GM18519 (cell line): ENCODE measurements around the gene PIK3R3.

Experiments
- ATAC-seq: cut with Tn5 transposase; IDR thresholded peaks from one replicate; pipeline ENCODE4 v1.9.1; 2021; ENCODE audit warnings: mild to moderate bottlenecking, moderate library complexity; ENCODE audit not compliant: unreplicated experiment, low FRiP score

PIK3R3 gene

DNA sequence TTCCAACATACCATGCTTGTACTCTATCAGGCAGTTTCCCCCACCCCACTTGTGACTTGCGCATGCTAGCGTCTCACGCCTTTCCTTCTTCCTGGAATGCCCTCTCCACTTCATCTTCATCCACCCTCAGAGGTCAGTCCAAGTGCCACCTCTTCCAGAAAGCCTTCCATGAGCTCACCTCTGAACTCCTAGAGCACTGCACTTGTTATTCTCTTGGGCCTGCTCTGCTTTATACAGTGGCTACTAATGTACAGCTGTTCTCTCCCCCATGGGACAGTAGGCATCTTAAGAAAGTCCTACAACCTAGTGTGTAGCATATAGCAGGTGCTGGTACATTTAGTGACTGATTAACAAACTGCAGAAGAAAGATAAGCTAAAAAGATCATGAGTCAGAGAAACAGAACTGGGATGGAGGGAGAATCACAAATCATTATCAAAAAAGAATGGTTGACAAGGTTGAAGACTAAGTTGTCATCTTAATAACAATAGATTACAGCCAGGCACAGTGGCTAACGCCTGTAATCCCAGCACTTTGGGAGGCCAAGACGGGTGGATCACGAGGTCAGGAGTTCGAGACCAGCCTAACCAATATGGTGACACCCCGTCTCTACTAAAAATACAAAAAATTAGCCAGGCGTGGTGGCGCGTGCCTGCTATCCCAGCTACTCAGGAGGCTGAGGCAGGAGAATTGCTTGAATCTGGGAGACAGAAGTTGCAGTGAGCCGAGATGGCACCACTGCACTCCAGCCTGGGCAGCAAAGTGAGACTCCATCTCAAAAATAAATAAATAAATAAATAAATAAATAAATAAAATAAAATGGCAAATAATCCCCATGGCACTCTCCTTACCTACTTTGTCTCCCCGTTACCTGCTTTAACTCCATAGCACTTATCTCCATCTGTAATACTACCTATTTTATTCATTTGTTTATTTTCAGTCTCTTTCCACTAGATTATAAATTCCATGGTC is 26.2 kb upstream of the PIK3R3 start:
- ATAC-seq = no peak

DNA sequence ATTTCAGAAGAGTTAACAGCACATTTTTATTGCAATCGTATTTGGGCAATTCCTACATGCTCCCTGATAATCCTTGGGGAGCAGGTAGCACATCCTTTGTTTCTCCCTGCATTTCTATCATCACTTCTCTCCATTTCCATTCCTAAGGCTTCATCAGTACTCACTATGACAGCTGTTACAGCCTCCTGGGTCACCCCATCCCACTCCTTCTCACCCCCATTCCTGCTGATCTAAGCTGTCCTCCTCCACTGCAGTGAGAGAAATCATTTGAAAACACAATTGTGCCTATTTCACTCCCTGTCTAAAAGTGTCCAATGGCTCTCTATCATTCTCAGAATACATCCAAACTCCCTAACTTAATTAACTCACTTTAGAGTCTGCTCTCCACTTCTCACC is 25.5 kb upstream of the PIK3R3 start:
- ATAC-seq = no peak

DNA sequence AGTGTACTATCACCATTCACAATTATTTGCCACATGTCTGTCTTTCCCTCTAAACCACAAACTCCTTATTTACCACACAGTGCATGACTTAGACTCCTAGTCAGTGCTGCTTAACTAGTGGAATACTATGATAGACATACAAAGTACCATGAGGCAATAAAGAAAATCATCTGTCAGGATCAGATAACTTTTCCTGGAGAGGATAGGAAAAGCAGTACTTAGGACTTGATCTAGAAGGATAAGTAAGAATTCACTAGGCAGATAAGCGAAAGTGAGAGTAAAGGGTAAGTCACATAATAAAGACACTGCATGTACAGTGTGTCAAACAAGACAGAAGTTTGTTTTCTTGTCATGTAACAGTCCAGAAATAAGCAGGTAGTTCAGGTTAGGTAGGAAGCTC is 21.3 kb upstream of the PIK3R3 start:
- ATAC-seq = no peak

DNA sequence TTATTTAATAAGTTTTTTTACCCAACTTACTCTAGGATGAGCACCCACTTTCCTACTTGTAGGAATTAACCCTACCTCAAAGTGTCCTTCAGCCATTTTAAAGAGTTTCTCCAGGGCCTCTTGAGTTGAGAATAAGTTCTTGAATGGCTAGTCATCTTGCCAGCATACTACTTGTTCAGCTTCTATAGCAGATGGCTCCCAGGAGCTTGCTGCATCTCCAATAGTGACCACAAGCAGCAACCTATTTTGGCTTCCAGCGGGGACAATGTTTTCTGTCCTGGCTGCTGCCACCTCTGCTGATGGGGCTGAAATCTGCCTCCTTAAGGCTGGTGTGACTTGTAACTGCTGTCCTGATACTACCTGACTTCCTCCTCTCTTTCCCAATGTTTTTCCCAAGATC is 20.8 kb upstream of the PIK3R3 start:
- ATAC-seq = no peak

DNA sequence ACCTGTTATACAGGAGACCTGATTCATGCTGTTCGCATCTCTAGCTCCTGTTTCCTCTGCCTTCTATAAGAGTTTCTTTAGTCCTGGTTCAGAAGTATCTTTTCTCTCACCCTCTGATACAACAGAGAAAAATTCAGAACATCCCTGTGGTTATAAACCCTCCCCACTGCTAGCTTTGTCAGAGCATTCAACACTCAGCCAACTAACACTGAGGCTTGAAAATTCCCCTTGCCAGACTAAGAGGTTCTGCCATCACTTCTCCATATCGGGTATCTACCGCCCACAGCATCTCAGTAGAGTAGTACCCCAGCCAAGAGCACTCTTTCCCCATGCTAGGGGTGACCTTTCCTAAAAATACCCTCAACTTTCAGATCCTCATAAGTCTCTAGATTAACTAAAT is 19.6 kb upstream of the PIK3R3 start:
- ATAC-seq = no peak

DNA sequence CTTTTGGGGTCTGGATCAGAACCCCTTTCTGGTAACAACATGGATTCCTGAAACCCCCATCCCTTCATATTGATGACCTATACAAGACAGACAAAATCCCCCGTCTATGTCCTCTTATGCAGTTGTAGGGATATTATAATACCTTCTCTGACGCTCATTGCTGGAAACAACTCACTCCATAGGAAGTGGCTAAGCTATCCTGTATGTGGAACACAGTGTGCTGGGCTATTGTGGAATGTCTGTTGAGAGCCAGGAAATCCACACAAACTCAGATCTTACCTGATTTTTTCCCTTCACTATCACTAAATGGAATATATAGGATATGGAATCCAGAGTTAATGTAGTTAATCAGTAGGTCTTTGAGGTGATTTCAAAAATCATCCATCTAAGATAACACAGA is 17.7 kb upstream of the PIK3R3 start:
- no peak for ATAC-seq

DNA sequence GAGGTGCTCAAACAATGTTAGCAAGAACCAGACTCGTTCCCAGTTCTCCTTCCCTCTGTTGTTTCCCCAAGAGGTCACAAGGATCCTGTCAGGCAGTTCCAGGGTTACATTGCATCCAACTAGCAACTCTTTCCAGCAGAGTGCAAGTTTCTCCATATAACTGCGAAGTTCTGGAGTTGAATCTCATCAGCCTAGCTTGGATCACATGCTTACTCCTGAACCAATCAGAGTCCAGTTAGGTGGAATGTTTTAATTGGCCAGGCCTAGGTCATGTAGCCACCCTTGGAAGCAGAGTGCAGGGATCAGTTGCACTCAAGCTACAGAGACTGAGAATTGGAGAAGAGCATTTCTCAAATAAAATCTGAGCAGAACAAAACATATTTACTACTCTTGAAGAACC is 15.9 kb upstream of the PIK3R3 start:
- no peak for ATAC-seq

DNA sequence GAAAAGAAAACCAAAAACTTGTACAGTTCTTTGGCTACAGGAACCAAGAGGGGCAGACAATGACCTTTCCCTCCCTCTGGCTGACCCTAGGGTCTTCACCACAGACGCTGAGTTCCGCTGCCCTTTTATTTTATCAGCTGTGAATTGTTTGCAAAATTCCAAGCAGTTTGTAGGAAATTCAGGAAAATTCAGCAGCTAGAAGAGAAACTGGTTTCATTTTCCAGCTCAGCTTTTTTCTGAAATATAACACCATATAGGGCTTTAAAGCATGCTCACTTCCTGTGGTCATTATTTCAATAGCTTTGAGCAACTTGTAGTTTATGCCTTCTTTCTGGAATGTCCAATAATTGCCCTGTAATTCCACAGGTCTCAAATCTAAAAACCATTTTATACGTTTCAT is 5.5 kb upstream of the PIK3R3 start:
- ATAC-seq = no peak

DNA sequence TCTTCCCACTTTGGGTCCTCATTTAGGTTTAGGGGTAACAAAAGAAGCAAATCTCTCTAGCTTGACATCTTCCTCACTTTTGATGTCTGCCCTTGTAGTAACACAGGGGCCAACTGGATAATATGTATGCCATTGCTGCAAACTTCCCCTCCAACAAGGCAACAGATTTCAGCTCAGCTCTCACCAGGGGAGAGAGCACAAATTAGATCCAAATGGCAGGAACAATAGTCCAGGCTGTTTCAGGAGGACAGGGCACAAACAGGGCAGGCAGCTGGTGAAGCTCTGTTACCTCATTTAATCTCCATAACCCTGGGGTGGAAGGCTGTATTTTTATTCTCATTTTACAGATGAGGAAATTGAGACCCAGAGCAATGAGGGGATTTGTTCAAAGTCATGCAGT is 4.3 kb upstream of the PIK3R3 start:
- ATAC-seq = no peak

DNA sequence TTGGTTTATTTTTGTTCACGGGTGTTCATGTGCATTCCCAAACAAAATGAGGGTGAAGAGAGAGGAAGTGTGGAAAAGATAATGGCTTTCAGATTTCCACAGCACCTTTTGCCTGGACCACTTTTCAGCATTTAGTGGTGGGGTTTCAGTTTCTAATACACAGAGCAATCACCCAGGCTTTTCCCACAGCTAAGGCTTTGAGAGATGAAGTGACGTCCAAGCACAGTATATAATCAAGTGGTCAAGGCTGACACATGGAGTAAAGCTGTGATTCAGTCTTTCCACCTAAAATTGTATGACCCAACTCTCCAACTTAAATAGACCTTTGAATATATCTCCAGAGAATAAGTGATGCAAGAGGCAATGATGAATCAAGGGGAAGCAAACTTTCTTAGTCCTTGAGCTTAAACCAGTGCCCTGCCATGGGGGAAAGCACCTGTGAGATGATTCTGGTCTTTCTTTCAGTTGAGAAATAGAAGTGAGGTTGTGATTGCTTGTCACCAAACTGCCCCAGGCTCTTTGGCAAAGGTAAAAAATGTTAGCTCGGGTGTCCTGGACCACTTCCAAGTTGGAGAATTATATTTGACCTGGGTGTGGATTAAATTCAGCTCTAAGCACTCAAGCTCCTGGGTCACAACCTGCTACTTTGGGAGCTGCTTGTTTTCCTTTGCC is 2.4 kb upstream of the PIK3R3 start:
- no peak for ATAC-seq

DNA sequence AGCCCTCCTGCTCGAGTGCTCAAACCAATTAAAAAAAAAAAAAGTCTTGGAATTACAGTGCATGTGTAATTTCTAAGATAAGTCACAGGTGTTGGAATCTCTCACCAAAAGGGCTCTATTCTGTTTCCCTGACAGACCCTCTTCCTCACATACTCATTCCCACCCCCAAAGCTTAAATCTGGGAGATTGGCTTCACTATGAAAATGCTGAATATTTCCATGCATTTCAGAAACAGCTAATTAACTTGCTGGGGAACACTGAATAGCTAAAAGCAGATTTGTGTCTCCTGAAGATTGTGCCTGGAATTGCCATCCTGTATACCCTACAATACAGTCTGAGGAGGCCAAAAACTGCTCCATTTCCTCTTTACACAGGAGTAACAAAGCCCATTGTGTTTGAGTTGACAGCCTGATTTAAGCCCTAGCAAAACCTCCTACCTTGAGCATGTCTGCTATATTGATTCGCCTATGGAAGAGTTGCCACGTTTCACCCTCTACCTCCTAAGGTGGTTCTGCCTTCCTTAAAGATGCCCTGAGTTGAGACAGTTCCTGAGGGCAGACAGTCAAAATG is 1.4 kb upstream of the PIK3R3 start:
- ATAC-seq = no peak

DNA sequence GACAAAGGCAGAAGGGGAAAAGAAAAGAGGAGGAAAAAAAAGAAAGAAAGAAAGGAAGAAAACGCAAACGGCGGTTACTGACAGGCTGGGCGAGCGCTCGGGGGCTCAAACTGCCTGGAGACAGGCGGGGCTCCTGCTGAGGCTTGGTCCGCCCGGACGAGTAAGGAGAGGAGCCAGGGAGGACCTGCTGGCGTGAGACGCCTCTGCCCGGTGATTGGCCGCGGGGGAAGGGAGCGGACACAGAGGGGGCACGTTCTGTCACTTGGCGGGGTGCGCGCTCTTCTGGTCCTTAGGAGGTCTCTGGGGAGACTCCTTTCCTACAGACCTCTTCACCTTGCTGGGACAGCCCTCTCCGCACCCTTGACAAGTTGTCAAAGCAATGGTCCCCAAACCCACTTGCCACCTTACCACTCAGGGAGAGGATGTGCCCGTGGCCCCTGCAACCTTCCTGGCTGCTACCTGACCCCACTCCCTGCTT is 791 bp upstream of the PIK3R3 start:
- ATAC-seq = peak; percentile 28

DNA sequence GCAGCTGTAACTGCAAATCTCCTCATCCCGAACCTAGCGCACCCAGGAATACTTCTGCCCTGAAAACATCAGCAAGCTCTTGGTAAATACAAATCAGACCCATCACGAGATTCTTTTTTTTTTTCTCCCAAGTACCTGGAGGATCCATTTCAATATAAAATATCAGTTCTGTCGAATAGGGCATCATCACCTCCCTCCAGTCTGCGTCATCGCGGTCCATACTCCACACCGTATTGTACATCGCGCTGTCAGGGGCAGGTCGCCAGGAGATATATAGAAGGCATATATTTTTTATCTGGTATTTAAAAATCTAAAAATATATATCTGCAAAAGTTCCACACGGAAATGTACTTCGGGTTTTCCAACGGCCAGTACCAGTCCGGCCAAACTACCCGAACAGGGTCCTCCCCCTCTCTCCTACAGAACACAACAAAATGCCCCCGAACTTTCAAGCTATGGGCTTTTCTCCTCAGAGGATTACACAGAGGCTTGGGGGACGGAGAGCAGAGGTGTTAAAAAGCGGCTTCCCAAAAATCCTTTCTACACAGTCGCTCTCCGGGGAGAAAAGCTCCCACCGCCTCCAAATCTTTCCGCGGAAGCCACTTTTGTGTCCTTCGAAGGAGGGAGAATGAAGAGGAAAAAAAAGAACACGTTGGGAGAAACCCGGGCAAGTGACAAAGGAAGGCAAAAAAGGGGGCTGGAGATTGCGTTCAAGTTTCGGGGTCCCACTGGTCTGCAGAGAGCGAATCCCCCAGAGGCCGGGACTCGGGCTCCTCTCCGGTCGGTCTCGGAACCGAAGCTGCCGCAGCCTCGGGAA is 509 bp downstream of the PIK3R3 start:
- no peak for ATAC-seq

DNA sequence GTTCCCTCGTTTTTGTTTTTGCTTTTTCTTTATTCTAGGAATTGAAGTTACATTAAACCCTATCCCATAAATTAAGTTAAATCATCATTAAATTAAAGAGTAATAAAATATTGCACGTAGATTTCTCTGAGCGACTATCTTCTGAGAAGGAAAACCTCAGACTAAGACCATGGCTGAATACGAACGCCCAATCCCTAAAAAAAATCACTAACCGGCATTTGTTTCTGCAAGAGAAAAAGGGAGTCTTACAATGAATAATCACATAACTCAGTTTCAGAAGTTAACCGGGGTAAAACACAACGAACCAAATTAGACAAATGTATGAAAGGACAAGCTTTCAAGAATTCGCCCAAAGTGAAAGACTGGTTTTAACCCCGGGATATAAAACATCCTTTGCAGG is 1.3 kb downstream of the PIK3R3 start:
- no peak for ATAC-seq

DNA sequence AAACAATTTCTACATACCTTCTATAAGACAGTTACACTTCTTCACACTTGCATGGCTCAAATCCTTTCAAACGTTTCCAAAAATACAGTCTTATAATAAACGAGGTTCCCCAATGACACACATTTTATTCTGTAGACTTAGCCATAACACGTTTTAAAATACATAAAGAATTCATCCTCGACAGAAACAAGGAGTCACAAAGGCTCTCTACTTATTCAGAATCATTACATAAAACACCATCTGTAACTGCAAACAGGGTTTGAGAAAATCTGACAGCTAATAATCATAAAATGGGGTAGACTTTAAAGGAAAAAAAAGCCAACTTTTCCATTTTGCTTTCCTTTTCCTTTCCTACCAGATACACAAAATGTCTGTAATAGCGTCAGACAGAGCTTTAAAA is 1.8 kb downstream of the PIK3R3 start:
- ATAC-seq = no peak

DNA sequence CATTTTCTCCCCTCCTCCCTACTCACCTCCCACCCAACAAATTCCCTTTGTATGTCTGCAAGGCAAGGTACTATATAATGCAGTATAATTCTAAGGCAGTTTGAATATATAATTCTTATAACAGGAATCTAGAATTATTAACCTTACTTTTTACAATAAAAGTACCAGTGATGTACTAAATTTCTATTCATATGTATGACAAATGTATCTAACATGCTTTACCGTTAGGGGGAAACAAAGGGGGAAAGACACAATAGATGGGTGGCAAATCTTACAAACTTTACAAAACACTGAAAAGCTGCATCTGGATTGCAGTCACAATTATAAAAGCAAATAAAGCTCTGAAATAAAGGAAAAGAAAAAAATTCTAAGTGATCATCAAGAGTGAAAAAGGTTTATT is 2.3 kb downstream of the PIK3R3 start:
- no peak for ATAC-seq

DNA sequence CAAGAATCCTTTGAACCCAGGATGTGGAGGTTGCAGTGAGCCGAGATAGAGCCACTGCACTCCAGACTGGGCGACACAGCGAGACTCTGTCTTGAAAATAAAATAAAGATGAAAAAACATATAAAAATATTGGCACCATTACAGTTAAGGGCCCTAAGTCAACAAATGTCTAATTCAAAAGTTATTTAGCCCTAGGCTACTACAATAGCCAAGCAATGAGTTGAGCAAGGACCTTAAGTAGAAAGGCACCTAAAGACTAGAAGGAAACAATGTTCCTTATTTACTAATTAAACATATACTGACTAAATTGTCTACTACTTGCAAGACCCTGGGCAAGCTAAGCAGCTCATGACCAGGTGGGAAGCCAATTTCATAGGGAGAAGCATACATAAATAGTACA is 4.1 kb downstream of the PIK3R3 start:
- ATAC-seq = no peak

DNA sequence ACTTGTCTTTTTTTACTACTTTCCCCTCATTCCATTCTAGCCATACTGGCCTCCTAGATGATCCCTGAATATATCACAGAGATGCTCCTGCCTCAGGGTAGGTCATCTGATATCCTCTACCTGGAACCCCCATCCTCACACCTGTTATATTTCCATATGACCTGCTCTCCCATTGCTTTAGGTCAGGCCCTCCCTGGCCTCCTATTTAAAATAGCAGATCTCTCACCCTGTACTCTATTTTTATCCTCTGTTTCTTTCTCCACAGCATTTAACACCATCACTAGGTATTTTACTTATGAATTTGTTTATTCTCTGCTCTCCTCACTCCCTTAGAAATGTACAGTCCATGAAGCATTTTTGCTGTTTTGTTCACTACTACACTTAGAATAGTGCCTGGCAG is 13.6 kb downstream of the PIK3R3 start:
- no peak for ATAC-seq

DNA sequence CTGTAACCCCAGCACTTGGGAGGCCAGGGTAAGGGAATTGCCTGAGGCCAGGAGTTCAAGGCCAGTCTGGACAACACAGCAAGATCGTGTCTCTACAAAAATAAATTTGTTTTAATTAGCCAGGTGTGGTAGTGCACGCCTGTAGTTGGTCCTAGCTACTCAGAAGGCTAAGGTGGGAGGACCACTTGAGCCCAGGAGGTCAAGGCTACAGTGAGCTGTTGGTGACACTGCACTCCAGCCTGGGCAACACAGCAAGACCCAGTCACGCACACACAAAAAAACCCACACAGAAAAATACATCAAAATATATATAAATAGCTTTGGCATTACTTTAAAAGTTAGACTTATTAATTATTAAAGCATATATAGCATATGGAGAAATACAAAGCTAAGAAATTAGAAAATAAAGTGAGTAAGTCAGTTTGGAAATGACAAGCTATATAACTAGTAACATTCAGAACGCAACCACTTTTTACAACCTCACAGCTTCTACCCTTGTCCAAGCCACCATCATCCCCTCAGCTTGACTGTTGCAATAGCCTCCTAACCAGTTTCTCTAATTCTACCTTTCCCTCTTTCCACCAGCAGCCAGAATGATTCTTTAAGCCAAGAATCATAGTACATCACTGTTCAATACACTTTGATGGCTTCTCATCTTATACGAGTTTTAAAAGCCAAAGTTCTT is 14.5 kb downstream of the PIK3R3 start:
- no peak for ATAC-seq

DNA sequence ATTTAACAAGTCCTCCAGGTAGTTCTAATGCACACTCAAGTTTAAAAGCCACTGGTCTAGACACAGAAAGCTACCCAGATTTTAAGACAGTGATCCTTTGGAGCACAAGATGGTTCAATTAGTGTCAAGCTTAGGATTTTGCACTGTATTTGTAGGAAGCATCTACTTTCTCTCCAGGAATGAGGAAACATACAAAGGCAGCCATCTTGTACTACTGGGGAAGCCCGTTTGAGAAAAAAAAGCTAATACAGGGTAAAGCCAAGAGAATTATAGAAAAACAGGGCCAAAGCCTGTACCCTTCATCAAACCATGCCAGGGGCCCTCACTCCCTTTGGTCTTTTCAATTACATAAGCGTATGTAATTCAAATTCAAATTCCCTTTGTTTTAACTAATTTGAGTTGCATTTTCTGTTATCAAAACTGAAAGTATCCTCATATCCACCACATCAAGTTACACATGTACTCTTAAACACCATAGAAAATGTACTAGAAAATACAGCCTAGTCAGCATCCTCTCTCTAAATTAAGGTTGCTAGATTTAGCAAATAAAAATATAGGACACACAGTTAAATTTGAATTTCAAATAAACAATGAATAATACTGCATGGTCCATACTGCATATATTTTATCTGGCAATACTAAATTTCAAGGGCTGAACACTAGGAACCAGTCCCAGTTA is 17.4 kb downstream of the PIK3R3 start:
- ATAC-seq = no peak
